ENCODE results near the gene BCL7C.
A peak's percentile ranks its signal among the peaks of the same experiment; 100 is the strongest.
"Not testable (repeated sequence)": the region's sequence is repeated elsewhere in the genome, so short reads cannot be mapped to it uniquely, and the experiment has no call there.

Gene BCL7C

DNA sequence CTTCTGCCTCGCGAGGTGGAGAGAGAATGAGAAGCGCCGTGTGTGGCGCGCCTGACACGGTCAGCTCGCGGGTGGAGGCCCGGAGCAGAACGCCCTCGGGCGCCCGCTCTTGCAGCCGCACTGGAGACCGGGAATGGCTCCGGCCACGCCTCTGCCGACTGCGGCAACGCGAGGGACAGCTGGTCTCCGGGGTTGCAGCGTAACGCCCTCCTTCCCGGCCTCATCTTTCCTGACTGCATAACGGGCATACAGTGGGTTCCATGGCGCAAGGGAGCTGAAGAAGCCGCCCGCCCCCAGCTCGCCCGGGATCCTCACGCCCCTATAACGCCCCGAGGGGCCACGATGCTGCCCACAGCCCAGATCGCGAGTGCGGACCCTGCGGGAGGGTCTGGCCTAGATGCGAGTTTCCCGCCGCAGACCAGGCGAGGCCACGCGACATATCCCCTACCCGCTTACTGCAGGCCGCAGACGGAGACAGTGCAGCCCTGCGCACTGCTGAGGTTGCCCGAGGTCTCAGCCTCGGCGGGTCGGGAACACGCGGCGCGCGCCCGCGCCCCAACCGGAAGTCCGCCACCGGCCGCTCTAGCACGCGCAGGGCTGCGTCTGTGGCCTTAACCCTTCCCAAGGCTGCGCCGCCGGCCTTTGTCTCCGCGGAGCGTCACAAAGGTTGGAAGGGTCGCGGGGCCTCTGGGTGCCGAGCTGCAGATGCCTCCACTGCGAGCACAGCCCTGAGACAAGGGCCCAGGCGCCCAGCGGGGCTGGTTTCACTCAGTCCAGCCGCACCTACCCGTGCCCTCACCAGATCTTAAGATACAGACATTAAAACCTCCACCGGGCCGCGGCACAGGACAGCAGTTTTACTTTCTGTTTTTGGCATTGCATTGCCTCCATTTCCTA, 18.8 kb downstream of the BCL7C start:
- peak; percentile 95 for DNase-seq
- Mint-ChIP-seq H3K27me3 (no peaks in the 10 kb centered on the region), H3K4me1 (ENCODE audit: low read depth) (peaks cover 42% of the 10 kb centered on the region), H3K4me3 (peak overlapping the region; percentile 96), H3K27ac (peak overlapping the region; percentile 88), H3K9me3 (no peaks in the 10 kb centered on the region), H3K36me3 (ENCODE audit: low read depth) (peaks cover 49% of the 10 kb centered on the region)

DNA sequence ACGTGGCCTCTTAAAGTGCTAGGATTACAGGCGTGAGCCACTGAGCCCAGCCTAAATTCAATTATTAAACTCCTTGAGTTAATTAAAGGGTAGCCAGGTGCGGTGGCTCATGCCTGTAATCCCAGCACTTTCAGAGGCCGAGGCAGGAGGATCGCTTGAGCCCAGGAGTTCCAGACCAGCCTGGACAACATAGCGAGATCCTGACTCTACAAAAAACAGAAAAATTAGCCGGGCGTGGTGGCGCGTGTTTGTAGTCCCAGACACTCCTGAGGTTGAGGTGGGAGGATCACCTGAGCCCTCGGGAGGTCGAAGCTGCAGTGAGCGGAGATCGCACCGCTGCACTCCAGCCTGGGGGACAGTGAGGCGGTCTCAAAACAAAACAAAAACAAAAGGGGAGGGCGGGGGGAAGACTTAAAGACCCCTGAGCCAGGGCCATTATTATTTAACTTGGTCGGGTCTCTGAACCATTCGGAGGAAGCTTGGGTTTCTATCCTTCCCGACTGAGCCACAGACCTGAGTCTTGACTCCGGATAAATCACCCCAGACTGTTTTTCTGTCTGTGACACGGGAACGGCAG, 19.5 kb downstream of the BCL7C start:
- no peaks in the 10 kb centered on the region for H3K9me3 Mint-ChIP-seq
- no peak for DNase-seq
- peak overlapping the region; percentile 96 for H3K4me3 Mint-ChIP-seq
- peaks cover 44% of the 10 kb centered on the region for H3K36me3 Mint-ChIP-seq (ENCODE audit: low read depth)
- no peaks in the 10 kb centered on the region for H3K27me3 Mint-ChIP-seq
- H3K27ac Mint-ChIP-seq = peak overlapping the region; percentile 88
- H3K4me1 Mint-ChIP-seq (ENCODE audit: low read depth) = peaks cover 42% of the 10 kb centered on the region

DNA sequence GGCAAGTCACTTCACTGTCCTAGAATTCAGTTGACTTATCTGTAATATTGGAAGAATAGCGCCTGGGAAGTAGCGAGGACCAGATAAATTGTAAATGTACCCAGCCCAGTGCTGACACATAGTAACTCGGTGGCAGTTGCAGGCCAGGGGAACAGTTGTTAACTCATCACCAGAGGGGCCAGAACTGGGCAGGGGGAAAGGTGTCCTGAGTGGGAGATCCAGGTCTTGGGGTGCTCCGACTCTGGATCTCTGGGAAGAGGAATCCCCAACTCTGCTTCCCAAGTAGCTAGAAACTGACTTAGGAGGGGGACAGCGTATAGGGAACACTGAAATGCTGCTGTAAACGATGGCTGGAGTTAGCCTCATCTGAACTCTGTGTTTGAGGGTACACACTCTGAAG, 23.0 kb downstream of the BCL7C start:
- no peak overlapping the region for H3K4me3 Mint-ChIP-seq
- no peaks in the 10 kb centered on the region for H3K27me3 Mint-ChIP-seq
- peaks cover 23% of the 10 kb centered on the region for H3K4me1 Mint-ChIP-seq (ENCODE audit: low read depth)
- H3K27ac Mint-ChIP-seq = no peak overlapping the region
- H3K36me3 Mint-ChIP-seq (ENCODE audit: low read depth) = peaks cover 22% of the 10 kb centered on the region
- H3K9me3 Mint-ChIP-seq = no peaks in the 10 kb centered on the region
- no peak for DNase-seq

DNA sequence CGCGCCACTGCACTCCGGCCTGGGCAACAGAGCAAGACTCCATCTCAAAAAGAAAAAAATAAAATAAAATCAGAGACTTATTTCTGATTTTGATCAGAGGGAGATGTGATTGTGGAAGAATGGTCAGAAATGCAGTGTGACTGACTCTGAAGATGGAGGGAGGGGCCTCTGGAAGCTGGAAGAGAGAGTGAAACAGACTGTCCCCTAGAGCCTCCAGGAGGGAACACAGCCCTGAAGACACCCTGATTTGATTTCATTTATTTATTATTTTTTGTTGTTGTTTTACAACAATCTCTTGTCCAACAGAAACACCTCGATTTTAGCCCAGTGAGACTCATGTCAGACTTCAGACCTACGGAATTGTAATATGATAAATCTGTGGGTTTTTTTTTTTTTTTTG, 26.1 kb downstream of the BCL7C start:
- Mint-ChIP-seq H3K27ac (no peak overlapping the region), H3K4me3 (no peak overlapping the region), H3K9me3 (no peaks in the 10 kb centered on the region), H3K27me3 (no peaks in the 10 kb centered on the region), H3K36me3 (ENCODE audit: low read depth) (no peaks in the 10 kb centered on the region), H3K4me1 (ENCODE audit: low read depth) (peaks cover 7% of the 10 kb centered on the region)
- no peak for DNase-seq

DNA sequence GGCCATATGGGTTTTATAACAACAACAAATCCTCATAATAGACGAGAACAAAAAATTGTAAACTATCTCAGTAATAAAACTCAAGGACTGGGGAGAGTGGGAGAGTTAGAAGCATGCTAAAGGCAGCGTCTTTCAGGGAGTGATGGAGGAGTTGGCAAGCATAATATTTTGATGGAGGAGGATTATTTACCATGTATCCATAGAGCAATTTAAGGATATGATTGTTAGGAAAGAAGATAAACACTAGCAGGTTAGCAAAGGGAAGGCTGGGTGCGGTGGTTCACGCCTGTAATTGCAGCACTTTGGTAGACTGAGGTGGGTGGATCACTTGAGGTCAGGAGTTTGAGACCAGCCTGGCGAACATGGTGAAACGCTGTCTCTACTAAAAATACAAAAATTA, 27.8 kb downstream of the BCL7C start:
- H3K27ac Mint-ChIP-seq = no peak overlapping the region
- no peak overlapping the region for H3K4me3 Mint-ChIP-seq
- no peaks in the 10 kb centered on the region for H3K27me3 Mint-ChIP-seq
- H3K9me3 Mint-ChIP-seq = no peaks in the 10 kb centered on the region
- no peak for DNase-seq
- H3K36me3 Mint-ChIP-seq (ENCODE audit: low read depth) = no peaks in the 10 kb centered on the region
- H3K4me1 Mint-ChIP-seq (ENCODE audit: low read depth) = no peaks in the 10 kb centered on the region

DNA sequence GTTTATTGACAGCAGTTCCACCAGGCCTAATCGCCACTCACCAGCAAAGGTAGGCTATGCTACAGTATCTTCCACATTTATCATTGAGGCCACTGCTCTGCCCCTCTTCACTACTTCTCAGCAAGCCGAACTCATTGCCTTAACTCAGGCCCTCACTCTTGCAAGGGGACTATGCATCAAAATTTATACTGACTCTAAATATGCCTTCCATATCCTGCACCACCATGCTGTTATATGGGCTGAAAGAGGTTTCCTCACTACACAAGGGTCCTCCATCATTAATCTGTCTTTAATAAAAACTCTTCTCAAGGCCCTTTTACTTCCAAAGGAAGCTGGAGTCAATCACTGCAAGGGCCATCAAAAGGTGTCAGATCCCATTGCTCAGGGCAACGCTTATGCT, 30.7 kb downstream of the BCL7C start:
- not testable (repeated sequence) for H3K4me3 Mint-ChIP-seq; H3K36me3 Mint-ChIP-seq (ENCODE audit: low read depth); H3K4me1 Mint-ChIP-seq (ENCODE audit: low read depth); H3K27ac Mint-ChIP-seq; DNase-seq; H3K9me3 Mint-ChIP-seq; H3K27me3 Mint-ChIP-seq

DNA sequence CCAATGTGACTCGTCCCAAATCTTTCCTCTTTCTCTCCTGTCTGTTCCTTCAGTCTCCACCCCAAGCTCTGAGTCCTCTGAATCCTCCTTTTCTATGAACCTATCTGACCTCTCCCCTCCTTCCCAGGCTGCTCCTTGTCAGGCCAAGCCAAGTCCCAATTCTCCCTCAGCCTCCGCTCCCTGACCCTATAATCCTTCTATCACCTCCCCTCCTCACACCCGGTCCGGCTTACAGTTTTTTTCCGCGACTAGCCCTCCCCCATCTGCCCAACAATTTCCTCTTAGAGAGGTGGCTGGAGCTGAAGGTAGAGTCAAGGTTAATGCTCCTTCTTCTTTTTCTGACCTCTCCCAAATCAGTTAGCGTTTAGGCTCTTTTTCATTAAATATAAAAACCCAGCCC, 33.1 kb downstream of the BCL7C start:
- not testable (repeated sequence) for H3K4me3 Mint-ChIP-seq; DNase-seq; H3K36me3 Mint-ChIP-seq (ENCODE audit: low read depth); H3K9me3 Mint-ChIP-seq; H3K27ac Mint-ChIP-seq; H3K4me1 Mint-ChIP-seq (ENCODE audit: low read depth); H3K27me3 Mint-ChIP-seq

DNA sequence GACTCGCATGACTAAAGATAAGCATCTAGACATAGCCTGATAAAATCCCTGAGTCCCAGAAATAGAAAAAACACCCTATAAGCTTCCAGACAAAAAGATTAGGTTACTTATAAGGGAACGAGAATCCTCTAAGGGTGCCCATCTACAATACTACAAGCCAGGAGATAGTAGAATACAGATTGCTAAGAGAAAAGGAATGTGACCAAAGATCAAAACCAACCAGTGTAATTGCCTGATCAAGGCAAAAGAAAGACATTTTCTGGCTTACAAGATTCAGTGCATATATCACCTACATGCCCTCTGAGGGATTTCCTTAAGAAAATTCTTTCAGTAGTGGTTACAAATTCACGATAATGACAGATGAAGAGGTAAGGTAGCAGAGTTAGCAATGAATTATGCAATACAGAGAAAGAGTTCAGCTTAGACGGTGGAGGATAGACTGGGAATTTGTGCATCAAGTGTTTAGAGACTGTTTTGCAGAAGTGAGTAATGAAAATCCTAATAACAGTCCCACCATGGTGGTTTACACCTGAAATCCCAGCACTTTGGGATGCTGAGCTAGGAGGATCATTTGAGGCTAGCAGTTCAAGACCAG, 35.0 kb downstream of the BCL7C start:
- H3K36me3 Mint-ChIP-seq (ENCODE audit: low read depth) = peaks cover 1% of the 10 kb centered on the region
- H3K4me1 Mint-ChIP-seq (ENCODE audit: low read depth) = no peaks in the 10 kb centered on the region
- H3K4me3 Mint-ChIP-seq = no peak overlapping the region
- DNase-seq = no peak
- no peak overlapping the region for H3K27ac Mint-ChIP-seq
- no peaks in the 10 kb centered on the region for H3K9me3 Mint-ChIP-seq
- no peaks in the 10 kb centered on the region for H3K27me3 Mint-ChIP-seq

DNA sequence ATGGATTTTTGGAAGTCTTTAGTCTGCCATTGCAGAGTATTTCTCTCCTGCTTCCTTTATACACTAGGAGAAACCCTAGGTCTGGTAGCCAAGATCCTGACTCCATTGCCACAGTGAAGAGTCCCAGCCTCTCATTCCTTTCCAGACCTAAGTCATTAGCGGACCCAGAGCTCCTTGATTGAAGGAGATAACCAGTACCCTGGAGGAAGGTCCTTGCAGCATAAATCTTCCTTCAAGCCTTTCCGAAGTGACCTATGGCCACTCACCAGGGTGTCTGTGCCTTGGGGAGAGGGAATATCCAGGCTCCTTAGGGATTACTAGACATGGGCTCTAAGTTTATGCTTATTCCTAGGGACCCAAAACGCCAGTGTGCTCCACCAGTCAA, 35.8 kb downstream of the BCL7C start:
- Mint-ChIP-seq H3K9me3 (no peaks in the 10 kb centered on the region), H3K27me3 (no peaks in the 10 kb centered on the region), H3K36me3 (ENCODE audit: low read depth) (peaks cover 1% of the 10 kb centered on the region), H3K27ac (no peak overlapping the region), H3K4me3 (no peak overlapping the region), H3K4me1 (ENCODE audit: low read depth) (no peaks in the 10 kb centered on the region)
- no peak for DNase-seq

DNA sequence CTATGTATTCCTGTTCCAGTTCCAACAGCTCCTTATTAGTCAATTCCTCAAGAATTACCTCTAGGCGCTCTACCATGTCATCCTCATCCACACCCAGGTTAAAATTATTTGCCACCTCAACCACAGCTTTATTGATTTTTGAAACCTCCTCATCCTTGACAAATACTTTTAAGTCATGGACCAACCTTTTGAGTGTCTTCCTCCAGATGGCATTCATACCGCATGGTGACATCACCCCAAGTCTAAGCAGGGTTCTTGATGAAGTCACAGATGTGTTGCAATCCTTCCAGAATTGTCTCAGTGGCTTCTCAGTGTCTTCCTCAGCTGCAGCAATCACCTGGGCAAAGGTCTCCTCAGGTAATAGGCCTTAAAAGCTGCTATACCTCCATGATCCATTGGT, 40.1 kb downstream of the BCL7C start:
- DNase-seq = no peak
- Mint-ChIP-seq H3K4me1 (ENCODE audit: low read depth) (no peaks in the 10 kb centered on the region), H3K36me3 (ENCODE audit: low read depth) (peaks cover 1% of the 10 kb centered on the region)

DNA sequence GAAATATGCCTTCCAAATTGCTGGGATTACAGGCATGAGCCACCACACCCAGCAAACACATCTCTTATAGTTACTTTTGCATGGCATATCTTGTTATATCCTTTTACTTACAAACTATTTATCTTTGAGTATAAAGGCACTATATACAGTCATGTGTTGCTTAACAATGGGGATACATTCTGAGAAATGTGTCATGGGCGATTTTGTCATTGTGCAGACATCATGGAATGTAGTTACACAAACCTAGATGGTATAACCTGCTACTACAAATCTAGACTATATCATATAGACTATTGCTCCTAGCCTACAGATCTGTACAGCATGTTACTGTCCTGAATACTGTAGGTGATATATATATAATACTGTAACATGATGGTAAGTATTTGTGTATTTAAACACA, 43.6 kb downstream of the BCL7C start:
- H3K4me1 Mint-ChIP-seq (ENCODE audit: low read depth) = peaks cover 2% of the 10 kb centered on the region
- DNase-seq = no peak
- H3K27me3 Mint-ChIP-seq = no peaks in the 10 kb centered on the region
- H3K9me3 Mint-ChIP-seq = no peaks in the 10 kb centered on the region
- no peak overlapping the region for H3K27ac Mint-ChIP-seq
- H3K4me3 Mint-ChIP-seq = no peak overlapping the region
- no peaks in the 10 kb centered on the region for H3K36me3 Mint-ChIP-seq (ENCODE audit: low read depth)

More for the DNA sequence above, 40.1 kb downstream of the BCL7C start:
- Mint-ChIP-seq H3K27me3 (no peaks in the 10 kb centered on the region), H3K4me3 (no peak overlapping the region), H3K9me3 (no peaks in the 10 kb centered on the region), H3K27ac (no peak overlapping the region)

DNA sequence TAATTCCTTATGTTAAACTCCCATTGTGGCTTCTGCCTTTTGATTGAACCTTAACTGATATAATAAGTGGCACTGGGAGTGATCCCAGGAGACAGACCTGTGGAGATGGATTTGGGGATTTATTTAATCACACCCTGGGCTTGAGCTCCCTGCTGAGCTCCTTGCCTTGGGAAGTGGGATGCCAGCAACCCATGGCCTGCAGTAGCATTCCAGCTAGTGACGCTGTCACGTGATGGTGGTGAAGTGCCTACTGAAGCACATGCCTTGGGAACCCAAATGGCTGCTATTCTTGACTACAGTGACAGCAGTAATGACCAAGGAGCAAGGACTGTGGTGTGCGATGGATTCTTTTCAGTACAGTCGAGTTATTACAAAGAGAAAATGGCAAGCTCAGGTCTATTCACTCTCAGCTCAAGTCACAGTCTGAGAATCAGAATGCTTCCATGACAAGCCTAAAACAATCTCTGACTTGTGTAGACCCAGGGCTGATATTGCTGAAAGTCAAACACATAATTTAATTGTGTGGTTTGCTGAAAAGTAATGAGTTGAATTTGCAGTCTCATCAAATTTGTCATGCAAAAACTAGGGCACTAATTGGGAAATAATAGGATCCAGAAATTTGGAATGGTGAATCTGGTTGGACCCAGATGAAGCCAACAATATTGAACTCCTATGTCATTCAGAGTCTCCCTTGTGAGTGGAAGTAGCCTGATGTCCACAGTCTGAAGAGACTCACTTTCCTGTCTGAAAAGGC, 47.1 kb downstream of the BCL7C start:
- H3K9me3 Mint-ChIP-seq = no peaks in the 10 kb centered on the region
- H3K4me3 Mint-ChIP-seq = no peak overlapping the region
- DNase-seq = no peak
- peaks cover 12% of the 10 kb centered on the region for H3K4me1 Mint-ChIP-seq (ENCODE audit: low read depth)
- no peaks in the 10 kb centered on the region for H3K36me3 Mint-ChIP-seq (ENCODE audit: low read depth)
- no peak overlapping the region for H3K27ac Mint-ChIP-seq
- no peaks in the 10 kb centered on the region for H3K27me3 Mint-ChIP-seq

DNA sequence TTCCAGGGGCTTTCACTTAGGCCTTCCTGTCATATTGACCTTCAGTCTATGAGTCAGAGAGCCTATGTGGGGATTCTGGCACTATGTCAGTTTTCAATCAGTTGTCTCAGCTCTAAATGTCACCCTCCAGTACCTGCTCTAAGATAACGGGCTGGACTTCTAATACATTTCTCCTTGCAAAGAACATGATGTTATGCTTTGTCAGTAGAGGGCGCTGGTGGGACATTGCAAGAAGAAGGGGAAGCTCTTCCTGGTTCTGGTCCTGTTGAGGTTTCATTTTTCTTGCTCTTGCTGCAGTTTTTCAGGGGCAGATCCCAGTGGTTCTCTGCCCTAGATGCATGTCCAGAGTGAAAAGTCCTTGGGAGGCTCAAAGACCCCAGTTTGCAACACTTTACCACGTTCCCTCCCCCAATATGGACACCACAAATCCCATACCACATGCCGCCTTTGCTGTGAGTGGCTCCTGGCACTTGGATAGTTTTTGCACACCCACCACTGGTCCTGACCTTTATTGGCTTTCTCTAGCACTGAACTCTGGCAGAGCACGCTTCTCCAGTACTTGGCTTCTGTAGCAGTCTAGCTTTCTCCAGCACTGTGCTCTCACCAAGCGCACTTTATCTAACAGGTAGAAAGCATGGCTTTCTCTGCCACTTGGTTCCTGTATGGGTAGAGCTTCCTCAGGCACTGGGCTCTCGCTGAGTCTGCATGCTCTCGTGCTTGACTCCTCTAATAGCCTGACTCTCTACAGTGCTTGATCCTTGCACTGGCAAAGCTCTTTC, 49.0 kb downstream of the BCL7C start:
- H3K36me3 Mint-ChIP-seq (ENCODE audit: low read depth) = no peaks in the 10 kb centered on the region
- H3K9me3 Mint-ChIP-seq = no peaks in the 10 kb centered on the region
- no peaks in the 10 kb centered on the region for H3K27me3 Mint-ChIP-seq
- DNase-seq = peak; percentile 63
- peak overlapping the region; percentile 74 for H3K27ac Mint-ChIP-seq
- H3K4me1 Mint-ChIP-seq (ENCODE audit: low read depth) = peaks cover 12% of the 10 kb centered on the region
- peak overlapping the region; percentile 25 for H3K4me3 Mint-ChIP-seq

DNA sequence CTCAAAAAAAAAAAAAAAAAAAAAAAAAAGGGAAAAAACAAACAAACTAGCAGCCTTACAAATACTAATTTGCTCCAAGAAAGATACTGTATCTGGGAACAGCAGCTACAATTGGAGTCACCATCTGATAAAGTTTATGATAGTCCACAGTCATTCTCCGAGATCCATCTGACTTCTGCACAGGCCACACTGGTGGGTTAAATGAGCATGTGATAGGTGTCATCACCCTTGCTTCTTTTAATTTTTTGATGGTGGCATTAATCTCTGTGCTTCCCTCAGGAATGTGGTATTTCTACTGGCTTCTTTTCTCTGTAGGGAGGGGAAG, 49.6 kb downstream of the BCL7C start:
- Mint-ChIP-seq H3K9me3 (no peaks in the 10 kb centered on the region), H3K27me3 (no peaks in the 10 kb centered on the region), H3K4me3 (no peak overlapping the region), H3K4me1 (ENCODE audit: low read depth) (peaks cover 12% of the 10 kb centered on the region), H3K36me3 (ENCODE audit: low read depth) (no peaks in the 10 kb centered on the region), H3K27ac (peak overlapping the region; percentile 37)
- no peak for DNase-seq
